Kidney epithelial cell (primary cell): ENCODE measurements around the gene STRA8. TPM values are rescaled to one million over a fixed set of nuclear protein-coding genes. Genes with fewer than 3 reads are reported as not detected.

ENCODE experiments used
- DNase-seq: peaks from one replicate; pipeline ENCODE4 v3.0.0-alpha.2; 2010; ENCODE audit warnings: low read depth
- H3K27me3 ChIP-seq: 2 replicates; pipeline ENCODE4 v1.6.0; 2011; ENCODE audit warnings: low read length; ENCODE audit not compliant: control insufficient read depth, insufficient read depth
- H3K36me3 ChIP-seq: 2 replicates; pipeline ENCODE4 v1.5.1; 2011; ENCODE audit warnings: low read length; ENCODE audit not compliant: control insufficient read depth, insufficient read depth
- H3K4me3 ChIP-seq: 2 replicates; pipeline ENCODE4 v1.5.1; 2011; ENCODE audit warnings: low read depth, mild to moderate bottlenecking, control low read depth, low read length
- total RNA-seq: library from RNA; depleted of rRNA; stranded (reverse); fragments of >200 nt; gene quantifications from 2 replicates; pipeline ENCODE4 v1.2.3, GENCODE V29; 2015
- TF ChIP-seq, protein P1 (sequence below): IDR thresholded peaks from 2 replicates; pipeline ENCODE4 v1.5.1; 2011; ENCODE audit warnings: mild to moderate bottlenecking, moderate library complexity, low read length, control low read depth, inconsistent platforms; ENCODE audit not compliant: insufficient read depth, poor library complexity, severe bottlenecking

Gene STRA8
- total RNA-seq, 1 donor from 2014 or later: not detected

DNA sequence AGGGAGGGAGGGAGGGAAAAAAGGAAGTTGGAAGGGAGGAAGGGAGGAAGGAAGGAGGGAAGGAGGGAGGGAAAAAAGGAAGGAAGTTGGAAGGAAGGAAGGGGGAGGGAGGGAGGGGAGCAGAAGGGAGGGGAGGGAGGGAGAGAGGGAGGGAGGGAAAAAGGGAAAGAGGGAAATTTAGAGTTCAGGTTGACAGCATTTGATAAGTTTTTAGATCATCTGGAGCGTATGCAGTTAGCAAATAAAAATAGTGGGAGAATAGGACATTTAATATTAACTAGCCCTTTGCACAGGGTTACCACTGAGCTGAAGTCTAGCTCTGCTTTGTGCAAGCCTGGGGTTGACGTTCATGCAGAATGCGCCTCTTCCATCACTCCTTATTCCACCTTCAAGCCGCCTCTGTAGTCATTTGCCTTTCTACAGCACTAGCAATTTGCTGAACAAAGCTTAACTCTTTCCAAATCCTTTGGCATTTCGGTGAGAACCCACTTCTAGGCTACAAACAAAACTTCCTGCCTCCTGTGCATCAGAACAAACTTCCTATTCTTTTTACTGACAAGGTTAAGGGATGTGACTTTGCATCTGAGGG lies 8.6 kb downstream of the STRA8 start:
- Histone ChIP-seq H3K27me3 (no peaks in the 10 kb centered on the region), H3K36me3 (no peaks in the 10 kb centered on the region), H3K4me3 (no peak overlapping the region)
- TF ChIP-seq, protein P1, sequence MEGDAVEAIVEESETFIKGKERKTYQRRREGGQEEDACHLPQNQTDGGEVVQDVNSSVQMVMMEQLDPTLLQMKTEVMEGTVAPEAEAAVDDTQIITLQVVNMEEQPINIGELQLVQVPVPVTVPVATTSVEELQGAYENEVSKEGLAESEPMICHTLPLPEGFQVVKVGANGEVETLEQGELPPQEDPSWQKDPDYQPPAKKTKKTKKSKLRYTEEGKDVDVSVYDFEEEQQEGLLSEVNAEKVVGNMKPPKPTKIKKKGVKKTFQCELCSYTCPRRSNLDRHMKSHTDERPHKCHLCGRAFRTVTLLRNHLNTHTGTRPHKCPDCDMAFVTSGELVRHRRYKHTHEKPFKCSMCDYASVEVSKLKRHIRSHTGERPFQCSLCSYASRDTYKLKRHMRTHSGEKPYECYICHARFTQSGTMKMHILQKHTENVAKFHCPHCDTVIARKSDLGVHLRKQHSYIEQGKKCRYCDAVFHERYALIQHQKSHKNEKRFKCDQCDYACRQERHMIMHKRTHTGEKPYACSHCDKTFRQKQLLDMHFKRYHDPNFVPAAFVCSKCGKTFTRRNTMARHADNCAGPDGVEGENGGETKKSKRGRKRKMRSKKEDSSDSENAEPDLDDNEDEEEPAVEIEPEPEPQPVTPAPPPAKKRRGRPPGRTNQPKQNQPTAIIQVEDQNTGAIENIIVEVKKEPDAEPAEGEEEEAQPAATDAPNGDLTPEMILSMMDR: no peak
- DNase-seq: no peak

DNA sequence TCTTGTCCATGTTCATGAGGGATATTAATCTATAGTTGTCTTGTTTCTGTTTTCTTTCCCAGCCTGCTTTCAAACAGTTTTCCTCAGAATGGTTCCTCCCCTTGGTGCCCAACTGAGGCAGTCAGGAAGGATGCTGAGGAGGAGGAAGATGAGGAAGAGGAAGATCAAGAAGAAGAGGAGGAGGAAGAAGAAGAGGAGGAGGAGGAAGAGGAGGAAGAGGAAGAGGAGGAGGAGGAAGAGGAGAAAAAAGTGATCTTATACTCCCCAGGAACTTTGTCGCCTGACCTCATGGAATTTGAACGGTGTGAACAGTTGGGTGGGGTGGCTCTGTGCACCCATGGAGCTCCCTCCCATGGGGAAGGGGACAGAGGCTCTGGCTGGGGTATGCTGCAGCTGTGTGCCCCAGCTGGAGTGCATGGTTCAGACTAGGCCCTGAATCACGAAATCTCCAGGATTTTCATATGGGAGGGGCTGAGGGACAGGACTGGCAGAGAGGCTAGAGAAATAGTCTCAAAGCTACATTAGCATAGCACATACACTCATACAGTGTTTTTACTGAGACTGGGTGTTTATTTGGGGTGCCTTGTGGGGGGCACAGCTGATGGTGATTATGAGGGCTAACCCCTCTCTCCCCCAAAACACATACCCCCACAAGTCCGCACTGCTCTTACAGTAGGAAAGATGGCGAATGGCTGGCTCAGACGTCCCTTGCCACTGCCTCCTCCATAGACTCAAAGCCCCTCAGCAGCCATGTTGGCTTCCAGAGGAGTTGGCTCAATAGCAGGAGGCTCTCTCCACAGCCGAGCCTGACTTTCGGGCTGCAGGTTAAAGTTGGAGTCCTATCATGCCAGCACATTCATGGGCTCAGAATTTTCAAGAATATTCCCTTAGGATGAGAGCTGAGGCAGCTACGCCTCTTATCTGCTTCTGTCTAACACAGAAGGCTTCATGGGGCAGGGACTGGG lies 11.9 kb downstream of the STRA8 start:
- Histone ChIP-seq H3K27me3 (no peaks in the 10 kb centered on the region), H3K4me3 (no peak overlapping the region), H3K36me3 (no peaks in the 10 kb centered on the region)
- DNase-seq: no peak
- TF ChIP-seq, protein P1: no peak

DNA sequence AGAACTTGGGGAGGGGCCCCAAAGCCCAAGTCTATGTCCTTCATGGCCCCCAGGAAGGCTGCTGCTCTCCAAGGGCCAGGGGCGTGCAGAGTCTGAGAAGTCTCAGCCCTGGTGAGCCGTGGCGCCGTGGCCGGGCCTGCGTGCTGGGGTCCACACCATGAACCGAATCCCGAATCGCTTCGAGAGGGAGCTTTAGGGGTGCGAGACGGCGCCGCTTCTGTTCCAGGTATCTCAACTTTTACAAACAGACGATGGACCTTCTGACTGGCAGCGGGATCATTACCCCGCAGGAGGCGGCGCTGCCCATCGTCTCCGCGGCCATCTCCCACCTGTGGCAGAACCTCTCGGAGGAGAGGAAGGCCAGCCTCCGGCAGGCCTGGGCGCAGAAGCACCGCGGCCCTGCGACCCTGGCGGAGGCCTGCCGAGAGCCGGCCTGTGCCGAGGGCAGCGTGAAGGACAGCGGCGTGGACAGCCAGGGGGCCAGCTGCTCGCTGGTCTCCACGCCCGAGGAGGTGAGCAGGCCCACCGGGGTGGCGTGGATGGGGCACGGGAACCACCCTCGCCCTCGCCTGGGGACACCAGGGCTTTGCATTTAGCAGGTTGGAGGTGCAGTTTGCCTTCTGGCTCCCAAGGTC lies 12.7 kb downstream of the STRA8 start:
- no peak for DNase-seq
- Histone ChIP-seq H3K27me3 (no peaks in the 10 kb centered on the region), H3K36me3 (no peaks in the 10 kb centered on the region), H3K4me3 (no peak overlapping the region)
- TF ChIP-seq, protein P1: no peak

DNA sequence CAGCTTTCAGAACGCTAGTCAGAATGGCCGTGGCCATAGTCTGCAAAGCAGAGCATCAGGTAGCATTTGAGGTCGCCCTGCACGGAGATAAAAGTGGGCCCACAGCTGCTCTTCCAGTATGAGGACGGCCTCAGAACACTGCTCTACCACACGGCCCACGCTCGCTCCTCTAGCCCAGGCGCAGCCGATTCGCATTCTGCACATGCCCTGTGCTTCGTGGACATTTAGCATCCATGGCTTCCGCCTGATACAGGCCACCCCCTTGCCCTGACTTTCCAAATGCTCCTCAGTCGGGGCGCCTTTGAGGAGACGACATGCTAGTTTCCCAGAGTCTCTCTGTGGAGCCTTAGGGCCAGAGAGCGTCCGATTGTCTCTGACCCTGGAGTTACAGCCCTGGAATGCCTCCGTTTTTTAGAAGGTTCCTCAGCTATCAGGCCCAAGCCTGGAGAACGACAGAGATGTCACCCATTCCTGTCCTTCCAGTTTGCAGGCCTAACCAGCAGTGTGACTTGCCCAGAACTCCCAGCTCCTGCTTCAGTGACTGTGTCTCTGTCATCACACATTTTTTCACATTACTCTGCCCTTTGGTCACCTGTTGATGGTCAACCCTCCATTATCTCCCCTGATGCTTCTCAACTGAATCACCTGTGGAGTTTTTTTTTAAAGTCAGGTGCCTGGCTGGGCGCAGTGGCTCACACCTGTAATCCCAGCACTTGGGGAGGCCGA lies 14.3 kb downstream of the STRA8 start:
- Histone ChIP-seq H3K36me3 (no peaks in the 10 kb centered on the region), H3K27me3 (no peaks in the 10 kb centered on the region), H3K4me3 (no peak overlapping the region)
- DNase-seq: no peak
- TF ChIP-seq, protein P1: no peak

- no peaks in the 10 kb centered on the region for H3K36me3 ChIP-seq
- TF ChIP-seq, protein P1: no peak
- no peak overlapping the region for H3K4me3 ChIP-seq
- DNase-seq: no peak
- no peaks in the 10 kb centered on the region for H3K27me3 ChIP-seq
These were observed 14.9 kb downstream of the STRA8 start for GRCh38 chr7:135248546-135248945.
